ENCODE results near the gene MMADHC. TPM values are rescaled to one million over a fixed set of nuclear protein-coding genes. Genes with fewer than 3 reads are reported as not detected.

MMADHC gene
- total and polyA plus RNA-seq, 9 of the 15 experiments (the other 6 are each of a cell fraction or from before 2014, with no cell fraction given), result 187 to 850 (median 271) TPM

- TF ChIP-seq, protein P1, sequence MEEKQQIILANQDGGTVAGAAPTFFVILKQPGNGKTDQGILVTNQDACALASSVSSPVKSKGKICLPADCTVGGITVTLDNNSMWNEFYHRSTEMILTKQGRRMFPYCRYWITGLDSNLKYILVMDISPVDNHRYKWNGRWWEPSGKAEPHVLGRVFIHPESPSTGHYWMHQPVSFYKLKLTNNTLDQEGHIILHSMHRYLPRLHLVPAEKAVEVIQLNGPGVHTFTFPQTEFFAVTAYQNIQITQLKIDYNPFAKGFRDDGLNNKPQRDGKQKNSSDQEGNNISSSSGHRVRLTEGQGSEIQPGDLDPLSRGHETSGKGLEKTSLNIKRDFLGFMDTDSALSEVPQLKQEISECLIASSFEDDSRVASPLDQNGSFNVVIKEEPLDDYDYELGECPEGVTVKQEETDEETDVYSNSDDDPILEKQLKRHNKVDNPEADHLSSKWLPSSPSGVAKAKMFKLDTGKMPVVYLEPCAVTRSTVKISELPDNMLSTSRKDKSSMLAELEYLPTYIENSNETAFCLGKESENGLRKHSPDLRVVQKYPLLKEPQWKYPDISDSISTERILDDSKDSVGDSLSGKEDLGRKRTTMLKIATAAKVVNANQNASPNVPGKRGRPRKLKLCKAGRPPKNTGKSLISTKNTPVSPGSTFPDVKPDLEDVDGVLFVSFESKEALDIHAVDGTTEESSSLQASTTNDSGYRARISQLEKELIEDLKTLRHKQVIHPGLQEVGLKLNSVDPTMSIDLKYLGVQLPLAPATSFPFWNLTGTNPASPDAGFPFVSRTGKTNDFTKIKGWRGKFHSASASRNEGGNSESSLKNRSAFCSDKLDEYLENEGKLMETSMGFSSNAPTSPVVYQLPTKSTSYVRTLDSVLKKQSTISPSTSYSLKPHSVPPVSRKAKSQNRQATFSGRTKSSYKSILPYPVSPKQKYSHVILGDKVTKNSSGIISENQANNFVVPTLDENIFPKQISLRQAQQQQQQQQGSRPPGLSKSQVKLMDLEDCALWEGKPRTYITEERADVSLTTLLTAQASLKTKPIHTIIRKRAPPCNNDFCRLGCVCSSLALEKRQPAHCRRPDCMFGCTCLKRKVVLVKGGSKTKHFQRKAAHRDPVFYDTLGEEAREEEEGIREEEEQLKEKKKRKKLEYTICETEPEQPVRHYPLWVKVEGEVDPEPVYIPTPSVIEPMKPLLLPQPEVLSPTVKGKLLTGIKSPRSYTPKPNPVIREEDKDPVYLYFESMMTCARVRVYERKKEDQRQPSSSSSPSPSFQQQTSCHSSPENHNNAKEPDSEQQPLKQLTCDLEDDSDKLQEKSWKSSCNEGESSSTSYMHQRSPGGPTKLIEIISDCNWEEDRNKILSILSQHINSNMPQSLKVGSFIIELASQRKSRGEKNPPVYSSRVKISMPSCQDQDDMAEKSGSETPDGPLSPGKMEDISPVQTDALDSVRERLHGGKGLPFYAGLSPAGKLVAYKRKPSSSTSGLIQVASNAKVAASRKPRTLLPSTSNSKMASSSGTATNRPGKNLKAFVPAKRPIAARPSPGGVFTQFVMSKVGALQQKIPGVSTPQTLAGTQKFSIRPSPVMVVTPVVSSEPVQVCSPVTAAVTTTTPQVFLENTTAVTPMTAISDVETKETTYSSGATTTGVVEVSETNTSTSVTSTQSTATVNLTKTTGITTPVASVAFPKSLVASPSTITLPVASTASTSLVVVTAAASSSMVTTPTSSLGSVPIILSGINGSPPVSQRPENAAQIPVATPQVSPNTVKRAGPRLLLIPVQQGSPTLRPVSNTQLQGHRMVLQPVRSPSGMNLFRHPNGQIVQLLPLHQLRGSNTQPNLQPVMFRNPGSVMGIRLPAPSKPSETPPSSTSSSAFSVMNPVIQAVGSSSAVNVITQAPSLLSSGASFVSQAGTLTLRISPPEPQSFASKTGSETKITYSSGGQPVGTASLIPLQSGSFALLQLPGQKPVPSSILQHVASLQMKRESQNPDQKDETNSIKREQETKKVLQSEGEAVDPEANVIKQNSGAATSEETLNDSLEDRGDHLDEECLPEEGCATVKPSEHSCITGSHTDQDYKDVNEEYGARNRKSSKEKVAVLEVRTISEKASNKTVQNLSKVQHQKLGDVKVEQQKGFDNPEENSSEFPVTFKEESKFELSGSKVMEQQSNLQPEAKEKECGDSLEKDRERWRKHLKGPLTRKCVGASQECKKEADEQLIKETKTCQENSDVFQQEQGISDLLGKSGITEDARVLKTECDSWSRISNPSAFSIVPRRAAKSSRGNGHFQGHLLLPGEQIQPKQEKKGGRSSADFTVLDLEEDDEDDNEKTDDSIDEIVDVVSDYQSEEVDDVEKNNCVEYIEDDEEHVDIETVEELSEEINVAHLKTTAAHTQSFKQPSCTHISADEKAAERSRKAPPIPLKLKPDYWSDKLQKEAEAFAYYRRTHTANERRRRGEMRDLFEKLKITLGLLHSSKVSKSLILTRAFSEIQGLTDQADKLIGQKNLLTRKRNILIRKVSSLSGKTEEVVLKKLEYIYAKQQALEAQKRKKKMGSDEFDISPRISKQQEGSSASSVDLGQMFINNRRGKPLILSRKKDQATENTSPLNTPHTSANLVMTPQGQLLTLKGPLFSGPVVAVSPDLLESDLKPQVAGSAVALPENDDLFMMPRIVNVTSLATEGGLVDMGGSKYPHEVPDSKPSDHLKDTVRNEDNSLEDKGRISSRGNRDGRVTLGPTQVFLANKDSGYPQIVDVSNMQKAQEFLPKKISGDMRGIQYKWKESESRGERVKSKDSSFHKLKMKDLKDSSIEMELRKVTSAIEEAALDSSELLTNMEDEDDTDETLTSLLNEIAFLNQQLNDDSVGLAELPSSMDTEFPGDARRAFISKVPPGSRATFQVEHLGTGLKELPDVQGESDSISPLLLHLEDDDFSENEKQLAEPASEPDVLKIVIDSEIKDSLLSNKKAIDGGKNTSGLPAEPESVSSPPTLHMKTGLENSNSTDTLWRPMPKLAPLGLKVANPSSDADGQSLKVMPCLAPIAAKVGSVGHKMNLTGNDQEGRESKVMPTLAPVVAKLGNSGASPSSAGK (IDR thresholded peaks at IDR 0.05), result no peak
- TF ChIP-seq SUPT5H (IDR thresholded peaks at IDR 0.05), result no peak
- TF ChIP-seq CEBPB (tag; IDR thresholded peaks at IDR 0.05), result 0 out of 2 replicates have a peak, but pooled peaks have one; percentile 12
- no peak for TF ChIP-seq HDAC3 (IDR thresholded peaks at IDR 0.05; ENCODE audit: borderline replicate concordance, partially characterized antibody)
- no peak for TF ChIP-seq KDM1A (IDR thresholded peaks at IDR 0.05)
- no peak for TF ChIP-seq STAT5A (IDR thresholded peaks at IDR 0.05; ENCODE audit: borderline replicate concordance, low read length)
- no peak for TF ChIP-seq ZNF518B (CRISPR knock-in tag; IDR thresholded peaks at IDR 0.05)
- TF ChIP-seq TSC22D4 (tag; IDR thresholded peaks at IDR 0.05), result no peak
- TF ChIP-seq SOX6 (IDR thresholded peaks at IDR 0.05), result no peak
- TF ChIP-seq, protein P2, sequence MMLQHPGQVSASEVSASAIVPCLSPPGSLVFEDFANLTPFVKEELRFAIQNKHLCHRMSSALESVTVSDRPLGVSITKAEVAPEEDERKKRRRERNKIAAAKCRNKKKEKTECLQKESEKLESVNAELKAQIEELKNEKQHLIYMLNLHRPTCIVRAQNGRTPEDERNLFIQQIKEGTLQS (IDR thresholded peaks at IDR 0.05), result peak; percentile 25; the same call in 1 of the 2 replicates
- TF ChIP-seq, protein P2 (CRISPR knock-in tag; conservative IDR thresholded peaks at IDR 0.05), result no peak
- TF ChIP-seq NFRKB (IDR thresholded peaks at IDR 0.05; ENCODE audit: low read depth), result no peak
- no peak for TF ChIP-seq CCNT2 (IDR thresholded peaks at IDR 0.05; ENCODE audit: borderline replicate concordance, extremely low read depth, insufficient read length, low read depth, low read length)
- no peak for TF ChIP-seq POLR2G (IDR thresholded peaks at IDR 0.05; ENCODE audit: low read depth, low read length)
Observed at GRCh38 chr2:149543845-149544244, 43.7 kb downstream of the MMADHC start (continued).

All from K562 (cell line).